A673 (cell line): ENCODE measurements around the gene LIN9.

ENCODE experiments used
- EZH2 ChIP-seq: fragments of 200-600 bp; sonication (generic); IDR thresholded peaks from 2 replicates; pipeline ENCODE4 v1.6.1; 2017; ENCODE audit warnings: borderline replicate concordance, low read depth, mild to moderate bottlenecking, mixed read lengths, antibody characterized with exemption, low read length; ENCODE audit not compliant: poor library complexity, severe bottlenecking
- TF ChIP-seq, protein P1 (sequence below): fragments of 300-800, 200-600 bp; sonication (generic); conservative IDR thresholded peaks from 2 replicates; pipeline ENCODE4 v1.5.1; 2017; ENCODE audit warnings: low read depth, mild to moderate bottlenecking, antibody characterized with exemption, low read length, moderate library complexity, mixed read lengths

DNA sequence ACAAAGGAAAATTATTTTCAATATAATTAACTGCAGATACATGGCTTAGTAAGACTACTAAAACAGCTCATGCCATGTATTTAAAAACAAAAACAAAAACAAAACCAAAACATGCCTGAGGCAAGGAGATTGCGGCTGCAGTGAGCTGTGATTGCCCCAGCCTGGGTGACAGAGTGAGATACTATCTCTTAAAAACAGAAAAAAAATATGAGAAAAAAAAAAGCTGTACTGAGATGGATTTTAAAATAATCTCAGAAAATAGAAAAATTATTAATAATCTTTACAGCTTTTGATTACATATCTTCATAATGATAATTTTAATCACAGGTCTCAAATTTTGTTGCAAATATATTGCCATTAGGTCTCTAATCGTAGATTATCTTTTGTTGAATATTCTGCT, 24.0 kb upstream of the LIN9 start:
- TF ChIP-seq, protein P1, sequence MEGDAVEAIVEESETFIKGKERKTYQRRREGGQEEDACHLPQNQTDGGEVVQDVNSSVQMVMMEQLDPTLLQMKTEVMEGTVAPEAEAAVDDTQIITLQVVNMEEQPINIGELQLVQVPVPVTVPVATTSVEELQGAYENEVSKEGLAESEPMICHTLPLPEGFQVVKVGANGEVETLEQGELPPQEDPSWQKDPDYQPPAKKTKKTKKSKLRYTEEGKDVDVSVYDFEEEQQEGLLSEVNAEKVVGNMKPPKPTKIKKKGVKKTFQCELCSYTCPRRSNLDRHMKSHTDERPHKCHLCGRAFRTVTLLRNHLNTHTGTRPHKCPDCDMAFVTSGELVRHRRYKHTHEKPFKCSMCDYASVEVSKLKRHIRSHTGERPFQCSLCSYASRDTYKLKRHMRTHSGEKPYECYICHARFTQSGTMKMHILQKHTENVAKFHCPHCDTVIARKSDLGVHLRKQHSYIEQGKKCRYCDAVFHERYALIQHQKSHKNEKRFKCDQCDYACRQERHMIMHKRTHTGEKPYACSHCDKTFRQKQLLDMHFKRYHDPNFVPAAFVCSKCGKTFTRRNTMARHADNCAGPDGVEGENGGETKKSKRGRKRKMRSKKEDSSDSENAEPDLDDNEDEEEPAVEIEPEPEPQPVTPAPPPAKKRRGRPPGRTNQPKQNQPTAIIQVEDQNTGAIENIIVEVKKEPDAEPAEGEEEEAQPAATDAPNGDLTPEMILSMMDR = no peak
- no peak for TF ChIP-seq EZH2
